GF-D8 (cell line): ENCODE results near the gene HPS5.

ENCODE experiments used
- DNase-seq: peaks from one replicate; lab custom pipeline; 2025; lab: John Stamatoyannopoulos, UW

HPS5 gene

DNA sequence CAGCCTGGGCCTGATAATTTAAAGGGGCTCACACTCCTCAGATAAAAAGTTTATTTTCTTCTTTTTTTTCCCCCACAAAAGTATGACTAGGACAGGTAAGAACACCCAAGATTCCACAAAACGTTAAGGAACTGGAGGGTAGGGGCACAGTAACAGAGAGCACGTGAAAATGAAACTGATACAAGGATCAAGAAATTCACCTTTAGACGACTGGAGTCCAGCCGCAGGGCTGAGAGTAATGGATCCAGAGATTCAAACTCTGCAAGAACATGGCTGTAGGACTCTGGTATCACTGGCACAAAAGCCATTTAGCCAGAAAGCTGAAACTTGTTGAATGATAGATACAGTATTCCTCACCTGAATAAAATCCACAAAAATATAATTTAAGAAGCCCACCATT, 4.4 kb downstream of the HPS5 start:
- DNase-seq = no peak

DNA sequence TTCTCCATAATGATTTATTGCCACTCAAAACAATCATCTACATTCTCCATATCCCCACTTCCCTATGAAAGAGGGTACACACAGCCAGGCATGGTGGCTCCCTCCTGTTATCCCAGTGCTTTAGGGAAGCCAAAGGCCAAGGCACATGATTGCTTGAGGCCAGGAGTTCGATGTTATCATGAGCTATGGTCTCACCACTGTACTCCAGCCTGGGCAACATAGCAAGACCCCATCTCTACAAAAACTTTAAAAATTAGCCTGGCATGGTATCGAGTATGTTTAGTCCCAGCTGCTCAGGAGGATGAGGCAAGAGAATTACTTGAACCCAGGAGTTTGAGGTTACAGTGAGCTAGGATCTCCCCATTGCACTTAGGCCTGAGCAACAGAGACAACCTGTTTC, 6.0 kb downstream of the HPS5 start:
- DNase-seq = no peak

DNA sequence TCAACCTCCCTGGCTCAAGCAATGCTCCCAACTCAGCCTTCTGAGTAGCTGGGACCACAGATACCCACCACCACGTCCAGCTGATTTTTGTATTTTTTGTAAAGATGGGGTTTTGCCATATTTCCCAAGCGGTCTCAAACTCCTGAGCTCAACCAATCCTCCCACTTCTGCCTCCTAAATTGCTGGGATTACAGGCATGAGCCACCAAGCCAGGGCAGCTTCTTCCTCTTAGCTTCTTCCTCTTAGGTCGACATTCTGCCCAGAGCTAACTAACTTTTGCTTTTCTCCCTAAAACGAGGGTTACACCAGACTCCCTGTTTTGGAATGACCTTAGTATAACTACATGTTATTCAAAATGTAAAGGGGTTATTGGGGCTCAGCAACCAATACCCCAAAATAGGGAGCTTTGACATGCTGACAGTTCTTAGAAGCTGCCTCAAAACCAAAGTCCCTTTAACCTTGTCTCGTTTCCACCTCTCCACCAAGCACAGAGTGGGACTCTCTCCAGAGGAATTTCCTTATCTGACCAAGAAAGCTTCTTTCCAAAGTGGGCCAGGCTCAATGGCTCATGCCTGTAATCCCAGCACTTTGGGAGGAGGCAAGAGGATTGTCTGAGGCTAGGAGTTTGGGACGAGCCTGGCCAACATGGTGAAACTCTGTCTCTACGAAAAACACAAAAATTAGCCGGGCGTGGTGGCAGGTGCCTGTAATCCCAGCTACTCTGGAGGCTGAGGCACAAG, 7.0 kb downstream of the HPS5 start:
- DNase-seq = no peak

DNA sequence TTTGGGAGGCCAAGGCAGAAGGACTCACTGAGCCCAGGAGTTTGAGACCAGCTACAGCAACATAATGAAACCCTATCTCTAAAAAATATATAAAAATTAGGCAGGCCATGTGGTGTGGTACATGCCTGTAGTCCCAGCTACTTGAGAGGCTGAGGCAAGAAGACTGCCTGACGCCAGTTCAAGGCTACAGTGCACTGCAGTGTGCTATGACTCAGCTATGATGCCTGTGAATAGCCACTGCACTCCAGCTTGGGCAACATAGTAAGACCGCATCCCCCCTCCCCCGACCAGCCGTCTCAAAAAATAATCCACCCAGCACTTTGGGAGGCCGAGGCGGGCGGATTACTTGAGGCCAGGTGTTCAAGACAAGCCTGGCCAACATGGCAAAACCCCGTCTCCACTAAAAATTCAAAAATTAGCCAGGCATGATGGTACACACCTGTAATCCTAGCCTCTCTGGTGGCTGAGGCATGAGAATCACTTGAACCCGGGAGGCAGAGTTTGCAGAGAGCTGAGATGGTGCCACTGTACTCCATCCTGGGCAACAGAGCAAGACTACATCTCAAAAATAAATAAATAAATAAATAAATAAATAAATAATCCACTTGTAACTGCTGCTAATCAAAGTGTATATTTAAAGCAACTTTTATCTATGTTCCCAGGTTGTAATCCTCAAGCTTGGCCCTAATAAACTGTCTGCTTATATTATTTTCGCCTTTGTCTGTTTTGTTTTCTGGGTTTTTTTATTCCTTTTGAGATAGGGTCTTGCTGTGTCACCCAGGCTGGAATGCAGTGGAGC, 7.8 kb downstream of the HPS5 start:
- no peak for DNase-seq

DNA sequence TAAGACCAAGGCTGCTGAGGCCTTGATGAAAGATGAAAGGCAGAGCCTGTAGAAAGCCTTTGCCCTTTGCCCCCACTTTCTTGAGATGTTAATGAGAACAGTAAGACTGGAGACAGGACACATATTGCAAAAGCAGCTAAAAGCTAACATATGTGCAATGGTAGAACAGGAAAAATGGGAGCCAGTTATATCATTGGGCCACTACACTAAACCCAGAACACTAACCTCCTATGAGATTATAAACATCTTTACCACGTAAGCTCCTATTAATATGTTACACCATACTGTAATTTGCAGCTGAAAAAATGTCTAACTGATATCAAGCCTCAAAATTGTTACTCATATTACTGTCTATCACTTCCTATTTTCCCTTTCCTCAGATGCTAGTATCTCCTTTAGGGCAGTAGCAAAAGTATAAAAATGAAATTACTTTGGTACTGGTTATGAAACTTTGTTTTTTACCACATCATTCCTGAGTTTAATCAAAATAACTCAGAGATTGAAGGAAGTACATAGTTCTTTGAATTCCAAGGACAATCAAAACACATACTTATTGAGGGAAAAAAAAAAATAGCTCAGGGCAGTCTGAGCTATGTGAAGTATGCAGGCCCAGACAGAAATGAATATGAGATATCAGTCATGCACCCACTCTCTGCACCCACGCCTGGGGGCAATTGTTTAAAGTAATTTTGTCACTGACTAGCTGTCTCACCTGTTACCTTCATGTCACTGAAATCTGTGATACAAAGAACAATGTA, 9.1 kb downstream of the HPS5 start:
- DNase-seq = no peak

DNA sequence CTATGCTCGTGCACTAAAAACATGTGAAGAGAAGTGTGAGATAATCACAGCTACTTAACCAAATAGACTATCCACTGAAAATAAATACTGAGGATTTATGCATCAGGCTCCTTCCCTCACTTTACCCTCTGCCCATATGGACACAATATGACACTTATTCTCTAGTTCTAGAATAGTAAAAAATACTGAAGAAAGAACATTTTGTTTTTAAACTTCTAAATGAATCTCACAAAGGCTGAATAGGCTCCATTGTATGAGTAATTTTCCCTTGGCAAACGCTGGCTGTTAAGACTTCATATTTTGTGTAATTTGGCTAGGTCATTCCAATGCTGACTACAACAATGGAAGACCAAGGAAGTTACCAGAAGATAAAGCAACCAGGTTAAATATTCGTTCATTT, 9.9 kb downstream of the HPS5 start:
- DNase-seq = no peak

DNA sequence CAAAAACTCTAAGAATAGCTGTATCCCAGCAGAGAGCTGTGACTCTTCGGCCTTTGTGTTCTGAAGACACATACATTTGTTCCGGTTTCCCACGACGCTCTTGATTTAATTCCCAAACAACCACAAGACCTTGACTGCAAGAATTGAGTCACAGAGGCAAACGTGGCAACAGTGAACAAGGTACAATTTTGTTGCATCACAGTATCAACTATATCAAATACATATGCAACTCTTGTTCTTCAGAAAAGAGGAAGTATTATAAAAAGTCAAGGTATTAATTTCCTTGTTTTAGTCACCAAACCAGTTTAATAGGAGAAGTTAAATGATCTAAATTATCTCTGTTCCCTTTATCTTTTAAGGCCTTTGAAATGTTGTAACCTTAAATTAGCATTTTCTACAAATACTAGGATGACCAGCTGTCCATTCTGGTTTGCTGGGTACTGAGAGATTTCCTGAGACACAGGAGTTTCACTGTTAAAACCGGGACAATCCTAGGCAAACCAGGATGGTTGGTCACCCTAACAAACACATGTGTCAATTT, 11.1 kb downstream of the HPS5 start:
- no peak for DNase-seq

DNA sequence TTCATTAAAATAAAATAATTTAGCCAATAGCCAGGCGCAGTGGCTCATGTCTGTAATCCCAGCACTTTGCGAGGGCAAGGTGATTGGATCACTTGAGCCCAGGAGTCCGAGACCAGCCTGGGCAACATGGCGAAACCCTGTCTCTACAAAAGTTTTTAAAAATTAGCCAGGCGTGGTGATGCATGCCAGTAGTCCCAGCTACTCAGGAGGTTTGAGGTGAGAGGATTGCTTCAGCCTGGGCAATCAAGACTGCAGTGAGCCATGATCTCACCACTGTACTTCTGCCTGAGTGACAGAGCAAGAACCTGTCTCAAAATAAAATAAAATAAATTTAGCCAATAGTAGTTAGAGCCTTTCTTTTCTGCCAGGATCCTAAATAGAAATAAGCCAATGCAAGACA, 12.2 kb downstream of the HPS5 start:
- no peak for DNase-seq

DNA sequence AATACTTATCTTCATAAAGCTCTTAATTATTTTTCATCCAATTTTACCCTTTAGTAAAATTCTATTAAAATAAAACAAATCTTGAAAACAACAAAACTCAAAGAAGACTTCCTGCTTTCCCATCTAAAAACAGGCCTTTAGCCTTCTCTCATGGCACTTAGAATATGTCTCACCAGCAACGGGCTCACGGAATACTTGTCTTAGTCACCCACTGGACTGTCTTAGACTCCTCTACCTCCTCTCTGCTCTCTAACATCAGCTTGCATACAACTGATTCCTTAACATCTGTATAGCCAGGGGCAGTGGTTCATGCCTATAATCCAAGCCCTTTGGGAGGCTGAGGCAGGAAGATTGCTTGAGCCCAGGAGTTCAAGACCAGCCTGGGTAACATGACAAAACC, 13.7 kb downstream of the HPS5 start:
- no peak for DNase-seq

DNA sequence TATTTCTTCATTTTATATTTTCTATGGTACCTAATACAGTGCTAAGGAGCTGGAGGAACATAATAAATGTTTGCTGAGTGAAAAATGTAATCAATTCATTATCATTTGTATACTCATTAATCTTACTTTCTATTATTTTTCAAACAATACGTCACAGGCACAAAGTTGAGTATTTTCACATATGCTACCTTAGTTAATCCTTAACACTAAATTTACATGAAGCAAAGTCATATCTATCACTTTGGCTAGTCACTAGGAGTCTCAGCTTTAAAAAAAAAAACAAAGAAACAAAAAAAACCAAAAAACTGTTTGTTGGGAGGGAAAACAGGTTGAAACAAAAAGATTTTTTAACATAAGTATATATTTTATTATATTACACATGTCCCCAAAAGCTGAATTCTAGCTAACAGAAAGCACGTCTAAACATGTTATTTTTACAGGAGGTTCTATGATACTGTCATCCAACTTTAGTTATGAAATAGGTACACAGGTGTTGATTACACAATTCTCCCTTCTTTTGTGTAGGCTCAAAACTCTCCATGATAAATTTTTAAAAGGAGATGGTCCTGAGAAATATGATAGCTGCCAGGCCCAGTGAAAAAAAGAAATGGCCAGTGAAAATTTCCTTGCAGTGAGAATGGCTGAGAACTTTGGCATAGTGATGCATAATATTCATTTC, 14.3 kb downstream of the HPS5 start:
- DNase-seq = no peak

DNA sequence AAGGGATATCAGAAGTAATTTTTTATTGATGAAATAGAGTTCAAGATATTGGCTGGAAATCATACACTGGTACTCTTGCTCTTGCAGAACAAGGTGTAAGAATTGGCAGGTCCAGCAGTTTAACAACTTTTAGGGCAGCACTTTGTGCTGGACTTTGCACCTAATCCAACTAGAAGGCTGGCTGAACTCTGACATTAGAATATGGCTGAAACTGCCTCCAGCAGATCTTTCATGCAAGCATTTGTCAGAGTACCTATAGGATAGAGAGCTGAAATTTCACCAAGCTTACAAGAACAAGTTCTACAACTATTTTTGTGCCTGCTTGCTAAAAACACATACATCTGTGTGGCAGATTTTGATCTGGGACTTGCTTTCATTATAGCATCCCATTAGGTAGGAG, 17.2 kb downstream of the HPS5 start:
- no peak for DNase-seq

DNA sequence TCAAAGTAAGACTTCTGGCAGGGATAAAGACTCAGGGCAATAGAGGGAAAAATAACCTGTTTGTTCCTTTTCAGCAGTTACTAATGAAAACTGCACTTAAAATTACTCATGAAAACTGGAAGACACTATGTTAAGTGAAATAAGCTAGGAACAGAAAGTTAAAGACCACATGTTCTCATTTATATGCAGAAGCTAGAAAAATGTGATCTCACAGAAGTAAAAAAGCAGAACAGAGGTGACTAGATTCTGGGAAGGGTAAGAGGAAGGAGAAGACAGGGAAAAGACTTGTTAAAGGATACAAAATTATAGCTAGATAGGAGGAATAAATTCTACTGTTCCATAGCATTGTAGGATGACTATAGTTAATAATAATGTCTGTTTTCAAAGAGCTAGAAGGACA, 22.2 kb downstream of the HPS5 start:
- no peak for DNase-seq

DNA sequence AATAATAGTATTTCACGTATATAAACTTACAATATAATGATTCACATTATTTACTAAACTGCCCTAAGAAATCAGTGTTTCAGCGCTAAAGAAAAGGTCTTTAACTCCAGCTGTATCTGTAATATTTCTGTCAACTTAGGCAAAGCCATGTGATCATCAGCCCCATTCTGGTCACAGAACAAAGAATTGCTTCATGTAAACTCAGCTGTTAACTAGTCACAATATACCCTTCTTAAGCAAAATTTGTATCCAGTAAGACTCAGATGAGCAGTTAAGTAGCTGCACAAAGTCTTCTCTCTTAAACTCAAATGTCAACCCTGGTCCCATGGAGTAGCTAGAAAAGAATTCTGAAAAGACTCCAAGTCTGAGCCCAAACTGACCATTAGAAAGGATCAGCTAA, 26.6 kb downstream of the HPS5 start:
- DNase-seq = no peak

DNA sequence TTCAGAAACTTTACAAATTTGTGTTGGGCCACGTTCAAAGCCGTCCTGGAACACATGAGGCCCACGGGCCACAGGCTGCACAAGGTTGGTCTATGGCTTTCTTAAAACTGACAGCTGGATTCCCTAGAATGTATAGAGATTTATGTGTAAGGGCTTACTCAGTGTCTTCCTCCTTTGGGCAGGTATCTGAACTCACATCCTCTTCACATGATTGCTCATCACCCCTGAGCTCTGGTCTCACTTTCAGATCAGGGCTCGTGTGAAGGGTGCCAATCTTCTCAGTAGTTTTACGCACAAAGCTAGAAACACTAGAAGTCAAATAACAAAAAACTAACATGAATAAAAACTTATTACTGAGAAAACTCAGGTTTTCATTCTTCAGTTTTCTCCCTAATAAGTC, 27.1 kb downstream of the HPS5 start:
- no peak for DNase-seq

DNA sequence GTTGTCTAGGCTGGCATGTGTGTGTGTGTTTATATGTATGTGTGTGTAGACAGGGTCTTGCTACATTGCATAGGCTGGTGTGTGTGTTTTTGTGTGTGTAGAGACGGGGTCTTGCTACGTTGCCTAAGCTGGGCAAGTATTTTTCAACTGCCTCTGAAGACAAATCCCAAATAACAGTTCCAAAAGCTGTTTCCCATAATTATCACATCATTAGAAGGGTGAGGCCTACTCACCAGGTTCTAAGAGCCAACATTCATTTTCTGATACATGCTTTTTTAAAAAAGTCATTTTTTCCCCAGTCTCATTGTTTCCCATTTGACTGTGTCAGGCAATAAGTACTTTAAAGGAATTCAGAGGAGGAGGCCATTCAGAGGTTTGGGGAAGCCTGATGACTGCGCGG, 33.0 kb downstream of the HPS5 start:
- no peak for DNase-seq

DNA sequence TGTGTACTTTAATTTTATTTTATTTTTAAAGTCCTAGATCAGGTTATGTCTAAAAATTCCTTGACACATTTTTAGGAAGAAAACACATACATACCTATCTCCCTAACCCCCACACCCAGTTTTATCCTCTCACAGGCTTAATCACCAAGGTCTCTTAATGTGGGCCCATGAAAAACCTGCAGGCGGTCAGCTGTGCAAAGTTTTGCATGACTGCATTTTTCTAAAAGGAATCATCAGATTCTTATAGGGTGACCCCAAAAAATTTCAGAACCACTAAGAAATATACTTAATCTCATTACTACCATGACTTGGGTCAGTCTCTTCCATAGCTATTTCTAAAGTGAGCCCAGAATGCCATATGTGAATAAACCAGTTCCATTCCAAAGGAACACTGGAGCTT, 36.1 kb downstream of the HPS5 start:
- DNase-seq = no peak

DNA sequence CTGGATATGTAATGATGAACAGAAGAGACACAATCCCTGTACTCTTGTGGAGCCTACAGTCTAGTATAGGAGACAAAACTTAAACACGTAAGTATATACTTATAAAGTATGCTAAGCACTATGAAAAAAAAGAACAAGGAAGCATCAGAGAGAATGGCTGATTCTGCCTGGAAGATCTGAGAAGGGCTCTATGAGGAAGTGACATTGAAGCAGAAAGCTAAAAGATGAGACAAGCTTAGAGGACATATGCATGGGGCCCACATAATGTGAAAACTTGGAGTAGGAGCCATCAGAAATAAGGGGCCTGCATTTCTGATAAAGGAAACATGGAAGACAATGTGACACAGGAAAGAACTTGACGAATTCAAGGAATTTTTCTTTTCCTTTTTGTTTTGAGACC, 39.3 kb downstream of the HPS5 start:
- no peak for DNase-seq

DNA sequence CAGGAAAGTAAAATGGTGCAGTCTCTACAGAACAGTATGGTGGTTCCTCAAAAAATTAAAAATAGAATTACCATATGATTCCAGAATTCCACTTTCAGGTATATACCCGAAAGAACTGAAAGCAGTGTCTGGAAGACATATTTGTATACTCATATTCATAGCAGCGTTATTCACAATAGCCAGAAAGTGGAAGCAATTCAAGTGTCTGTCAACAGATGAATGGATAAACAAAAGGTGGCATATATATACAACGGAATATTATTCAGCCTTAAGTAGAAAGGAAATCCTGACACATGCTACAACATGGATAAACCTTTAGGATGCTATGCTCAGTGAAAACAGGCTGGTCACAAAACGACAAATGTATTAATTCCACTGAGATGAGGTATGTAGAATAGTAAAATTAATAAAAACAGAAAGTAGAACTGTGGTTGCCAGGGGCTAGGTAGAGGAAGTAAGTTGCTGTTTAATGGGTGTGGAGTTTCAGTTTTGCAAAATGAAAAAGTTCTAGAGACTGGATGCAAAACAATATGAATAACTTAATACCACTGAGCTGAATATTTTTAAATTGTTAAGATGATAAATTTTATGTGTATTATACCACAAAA, 41.4 kb downstream of the HPS5 start:
- DNase-seq = no peak

DNA sequence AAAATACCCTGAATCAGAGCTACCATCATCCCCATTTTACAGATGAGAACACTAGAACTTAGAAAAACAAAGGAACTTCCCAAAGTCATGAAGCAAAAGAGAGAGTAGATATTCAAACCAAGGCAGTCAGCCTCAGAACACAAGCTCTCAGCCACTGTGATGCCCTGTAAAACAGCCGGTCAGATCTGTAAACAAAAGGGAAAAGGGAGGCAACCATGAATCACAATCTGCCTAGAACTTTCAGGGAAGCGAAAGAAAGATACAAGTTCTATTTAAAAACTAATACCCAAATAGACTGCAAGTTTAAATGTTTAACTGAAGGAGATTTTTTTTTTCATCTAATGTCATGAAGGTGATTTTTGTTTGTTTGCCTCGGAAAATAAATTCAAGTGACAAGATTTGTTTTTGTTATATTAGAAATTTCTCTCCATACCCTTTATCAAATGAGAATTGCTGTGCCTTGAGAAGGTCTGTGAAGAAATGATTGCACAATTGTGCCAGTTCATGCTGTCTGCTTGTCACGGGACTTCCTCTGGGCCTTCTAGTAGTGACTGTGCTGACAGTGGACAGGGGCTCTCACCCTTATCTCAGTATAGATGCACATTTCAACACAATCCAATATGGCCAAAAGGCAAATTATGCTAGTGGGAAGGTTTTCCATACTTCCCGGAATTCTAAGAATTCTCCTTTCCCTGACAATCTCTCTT, 44.2 kb downstream of the HPS5 start:
- peak; percentile 5 for DNase-seq

DNA sequence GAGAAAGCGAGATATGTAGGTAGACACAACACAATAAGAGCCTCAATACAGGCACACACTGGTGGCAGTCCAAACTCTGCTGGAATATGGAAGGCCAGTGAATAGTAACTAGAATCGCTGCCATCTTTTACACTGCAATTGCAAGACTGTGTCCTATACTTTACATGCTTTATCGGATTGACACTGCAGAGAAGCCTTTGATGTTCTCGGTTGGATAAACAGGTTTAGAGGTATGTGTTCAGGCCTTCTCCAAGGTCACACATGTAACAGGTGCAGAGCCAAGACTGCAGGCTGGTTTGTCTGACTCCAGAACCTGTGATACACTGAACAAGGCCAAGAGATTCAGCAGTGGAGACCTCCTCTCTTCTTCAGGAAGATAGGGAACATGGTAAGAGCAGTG, 50.7 kb downstream of the HPS5 start:
- no peak for DNase-seq

DNA sequence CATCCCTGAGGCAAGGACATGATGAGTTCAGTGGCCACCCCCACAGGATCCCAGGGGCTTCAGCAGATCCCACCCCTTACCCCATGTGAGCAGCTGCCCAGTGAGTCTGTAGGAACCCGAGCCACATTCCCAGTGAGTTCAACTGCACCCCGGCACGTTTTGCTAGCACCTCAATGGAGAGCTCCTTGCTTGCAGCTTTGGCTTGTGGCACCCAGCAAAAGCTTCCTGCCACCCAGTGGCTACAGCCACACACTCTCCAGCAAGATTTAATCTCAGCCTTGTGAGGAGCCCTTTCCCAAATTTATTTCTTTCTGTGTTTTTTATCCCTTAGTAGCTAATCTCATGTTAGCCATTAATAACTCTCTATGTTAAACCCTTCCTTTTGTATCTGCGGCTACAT, 51.8 kb downstream of the HPS5 start:
- DNase-seq = no peak
